Activated gamma-delta T cell treated with anti-CD3 and anti-CD28 coated beads, Interleukin-2, amount 50 U/mL, for 16 hours (primary cell): ENCODE measurements around the gene TP53AIP1.
"Not testable (repeated sequence)": the region's sequence is repeated elsewhere in the genome, so short reads cannot be mapped to it uniquely, and the experiment has no call there.

Experiments
- DNase-seq: peaks from one replicate; pipeline ENCODE4 v3.0.0-alpha.2; 2020; ENCODE audit warnings: low read depth

TP53AIP1 gene

GRCh38 chr11:128926000-128926399 lies 16.7 kb downstream of the TP53AIP1 start:
- no peak for DNase-seq

GRCh38 chr11:128925250-128925600 lies 17.4 kb downstream of the TP53AIP1 start:
- no peak for DNase-seq

DNA sequence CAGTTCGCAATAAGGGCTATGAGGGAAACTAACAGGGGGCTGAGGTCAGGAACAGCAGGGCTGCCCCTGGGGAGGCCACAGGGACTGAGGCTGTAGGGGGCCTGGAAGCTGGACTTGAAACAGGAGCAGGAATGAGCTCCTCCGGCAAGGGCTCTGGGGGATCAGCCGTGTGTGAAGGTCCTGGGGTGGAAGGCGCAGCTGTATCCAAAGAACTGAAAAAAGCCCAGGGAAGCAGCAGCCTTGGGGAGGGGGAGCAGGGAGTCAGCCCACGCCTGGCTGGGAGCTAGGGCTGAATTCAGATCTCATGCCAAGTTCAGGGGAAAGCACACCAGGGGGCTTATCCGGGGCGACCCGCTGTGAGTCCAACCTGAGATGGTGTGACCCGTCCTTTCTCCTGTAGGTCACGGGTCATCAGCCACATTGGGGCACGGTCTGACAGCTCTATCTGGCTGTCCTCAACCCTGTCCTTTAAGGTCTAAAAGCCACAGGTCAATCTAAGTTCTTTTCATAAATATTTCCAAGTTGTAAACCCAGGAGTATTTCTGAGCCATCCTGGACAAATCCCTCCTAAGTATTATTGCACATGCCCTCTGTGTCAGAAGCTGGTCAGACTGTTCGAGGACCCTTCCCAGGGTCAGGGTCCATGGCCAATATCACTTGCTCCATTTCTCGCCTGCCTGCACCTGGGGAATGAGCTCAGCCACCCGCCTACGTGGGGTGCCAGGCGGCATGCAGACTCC lies 18.0 kb downstream of the TP53AIP1 start:
- DNase-seq, result no peak

- no peak for DNase-seq
These were observed 18.6 kb downstream of the TP53AIP1 start for GRCh38 chr11:128924104-128924503.

- DNase-seq, result no peak
These were observed 20.9 kb downstream of the TP53AIP1 start for GRCh38 chr11:128921793-128922192.

DNA sequence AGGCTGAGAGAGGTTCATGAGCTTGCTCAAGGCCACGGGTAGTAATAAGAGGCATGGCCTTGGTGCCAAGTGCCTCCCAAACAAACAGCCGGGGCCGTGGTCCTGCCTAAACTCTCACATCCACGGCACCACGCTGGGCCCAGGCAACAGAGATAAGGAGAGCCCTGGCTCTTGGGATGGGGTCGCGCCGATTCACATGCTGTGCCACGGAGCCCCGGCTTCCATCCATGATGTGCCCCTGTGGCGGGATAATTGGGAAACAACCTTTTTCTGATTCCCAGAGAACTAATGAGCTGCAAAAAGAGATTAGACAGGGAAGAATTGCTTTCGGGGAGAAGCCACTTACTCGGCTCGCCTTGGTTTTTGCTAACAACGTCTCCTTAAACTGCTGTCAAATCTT lies 22.0 kb downstream of the TP53AIP1 start:
- no peak for DNase-seq

DNA sequence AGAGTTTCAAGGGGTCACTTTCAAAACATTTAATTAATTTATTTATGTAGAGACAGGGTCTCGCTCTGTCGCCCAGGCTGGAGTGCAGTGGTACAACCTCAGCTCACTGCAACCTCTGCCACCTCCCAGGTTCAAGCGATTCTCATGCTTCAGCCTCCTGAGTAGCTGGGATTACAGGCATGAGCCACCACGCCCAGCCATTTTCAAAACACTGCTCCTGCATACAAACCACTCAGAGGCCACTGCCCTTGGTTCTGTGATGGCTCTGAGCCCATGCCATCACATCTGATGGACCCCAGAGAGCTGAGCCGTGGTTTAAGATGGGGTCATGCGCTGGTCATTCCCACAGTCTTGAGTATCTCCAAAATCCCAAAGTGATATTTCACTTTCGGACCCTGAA lies 23.0 kb downstream of the TP53AIP1 start:
- DNase-seq, result not testable (repeated sequence)

DNA sequence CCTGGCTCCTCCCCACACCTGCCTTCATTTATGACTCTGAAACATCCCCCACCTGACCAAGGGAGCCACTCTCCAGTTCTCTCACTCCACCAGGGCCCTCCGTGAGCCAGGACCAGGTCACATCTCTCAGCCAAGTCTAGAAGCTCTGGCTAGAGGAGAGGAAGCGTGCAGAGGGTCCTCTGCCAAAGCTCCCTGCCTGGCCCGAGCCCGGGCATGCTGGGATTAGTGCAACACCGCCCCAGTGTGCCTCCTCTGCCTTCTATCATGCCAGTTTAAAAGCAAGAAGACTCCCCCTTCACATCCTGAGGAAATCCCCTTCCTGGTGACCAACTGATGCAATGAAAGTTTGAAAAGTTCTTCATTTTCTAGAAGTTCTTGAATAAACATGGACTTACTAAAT lies 23.5 kb downstream of the TP53AIP1 start:
- no peak for DNase-seq

GRCh38 chr11:128917144-128917724 lies 25.4 kb downstream of the TP53AIP1 start:
- DNase-seq, result no peak

DNA sequence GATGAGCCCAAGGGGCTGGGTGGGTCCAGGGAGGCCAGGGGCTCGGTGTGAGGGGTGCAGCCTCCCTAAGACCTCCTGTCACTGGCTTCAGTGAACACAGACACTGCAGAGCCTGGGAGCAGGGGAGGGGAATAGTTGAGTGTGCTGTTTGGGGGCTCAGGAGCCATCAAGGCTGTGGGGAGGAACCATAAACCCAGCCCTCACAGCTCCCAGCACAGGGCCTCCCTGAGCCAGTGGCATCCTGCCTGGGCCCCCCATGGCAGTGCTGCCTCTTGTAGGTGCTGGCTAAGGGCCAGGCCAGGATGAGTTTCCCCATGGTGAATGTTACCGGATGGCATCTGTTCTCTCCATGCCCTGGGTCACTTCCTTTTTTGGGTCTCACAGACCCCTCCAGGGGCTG lies 26.0 kb downstream of the TP53AIP1 start:
- DNase-seq, result no peak

DNA sequence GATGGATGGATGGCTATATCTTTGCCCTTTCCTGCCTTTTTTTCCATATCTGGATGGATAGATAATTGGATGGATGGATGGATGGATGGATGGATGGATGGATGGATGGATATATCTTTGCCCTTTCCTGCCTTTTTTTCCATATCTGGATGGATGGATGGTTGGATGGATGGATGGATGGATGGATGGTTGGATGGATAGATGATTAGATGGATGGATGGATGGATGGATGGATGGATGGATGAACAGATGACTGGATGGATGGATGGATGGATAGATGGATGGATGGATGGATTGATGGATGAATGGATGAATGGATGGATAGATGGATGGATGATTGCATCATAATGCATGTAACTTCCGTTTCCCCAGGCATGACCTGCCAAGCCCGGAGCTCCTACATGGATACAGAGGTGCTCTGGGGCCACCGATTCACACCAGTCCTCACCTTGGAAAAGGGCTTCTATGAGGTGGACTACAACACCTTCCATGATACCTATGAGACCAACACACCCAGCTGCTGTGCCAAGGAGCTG lies 26.6 kb downstream of the TP53AIP1 start:
- DNase-seq, result no peak

- no peak for DNase-seq
These were observed 27.5 kb downstream of the TP53AIP1 start for GRCh38 chr11:128915149-128915521.

DNA sequence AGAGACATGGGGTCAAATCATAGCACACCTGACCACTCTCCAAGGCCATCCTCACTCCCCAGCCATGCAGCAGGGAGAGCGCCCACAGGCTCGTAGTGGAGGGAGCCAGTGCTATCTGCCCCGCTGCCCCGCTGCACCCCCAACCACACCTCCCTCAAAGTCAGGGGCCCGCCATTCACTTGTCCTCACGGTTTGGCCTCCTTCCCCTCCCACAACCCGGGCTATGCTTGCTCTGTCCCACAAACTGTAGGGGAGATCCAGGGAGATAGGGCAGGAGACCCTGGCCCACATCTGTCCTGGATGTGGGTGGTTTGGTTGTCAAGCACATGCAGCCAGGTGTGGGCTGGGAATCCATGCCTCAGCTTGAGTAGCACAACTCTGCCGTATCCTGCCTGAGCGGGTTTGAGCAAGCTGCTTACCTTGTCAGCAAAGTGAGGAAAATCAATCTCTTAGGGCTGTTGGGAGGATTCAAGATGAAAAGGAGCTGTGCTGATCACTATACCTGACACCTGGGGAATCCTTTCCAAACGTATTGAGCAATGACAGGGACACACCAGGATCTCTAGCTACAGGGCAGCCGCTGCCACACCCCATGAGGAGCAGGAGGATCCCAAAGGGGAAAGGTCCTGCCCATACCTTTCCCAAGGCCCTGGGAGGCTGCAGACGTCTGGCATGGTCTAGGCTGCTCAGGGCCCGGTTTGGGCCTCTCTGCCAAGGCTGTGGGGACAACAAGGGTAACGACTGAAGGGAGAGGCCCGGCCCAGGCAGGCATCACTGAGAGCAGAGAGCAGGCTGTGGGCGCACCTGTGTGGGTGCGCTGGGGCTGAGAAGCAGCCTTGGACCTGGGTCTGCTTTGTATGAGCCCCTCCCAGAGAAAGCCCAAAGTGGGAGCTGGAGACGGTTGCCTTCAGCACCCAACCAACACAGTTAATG lies 28.2 kb downstream of the TP53AIP1 start:
- no peak for DNase-seq

DNA sequence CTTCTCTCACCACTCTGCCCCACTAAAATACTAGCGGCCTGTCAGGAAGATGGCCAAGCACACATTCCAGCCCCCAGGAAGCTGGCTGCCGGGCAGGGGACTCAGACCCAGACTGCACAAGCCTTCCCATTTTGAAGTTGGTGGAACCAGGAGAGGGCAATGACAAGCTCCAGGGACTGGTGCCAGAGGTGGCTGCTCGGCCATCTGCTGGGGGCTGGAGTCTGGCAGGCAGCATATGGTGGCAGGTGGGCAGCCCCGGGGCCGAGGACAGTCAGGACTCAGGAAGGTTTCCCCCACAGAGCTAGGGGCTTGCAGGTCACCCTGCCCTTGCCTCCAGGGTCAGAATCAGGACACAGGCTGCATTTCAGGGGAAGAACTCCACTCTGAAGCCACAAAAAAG lies 28.9 kb downstream of the TP53AIP1 start:
- DNase-seq, result no peak

DNA sequence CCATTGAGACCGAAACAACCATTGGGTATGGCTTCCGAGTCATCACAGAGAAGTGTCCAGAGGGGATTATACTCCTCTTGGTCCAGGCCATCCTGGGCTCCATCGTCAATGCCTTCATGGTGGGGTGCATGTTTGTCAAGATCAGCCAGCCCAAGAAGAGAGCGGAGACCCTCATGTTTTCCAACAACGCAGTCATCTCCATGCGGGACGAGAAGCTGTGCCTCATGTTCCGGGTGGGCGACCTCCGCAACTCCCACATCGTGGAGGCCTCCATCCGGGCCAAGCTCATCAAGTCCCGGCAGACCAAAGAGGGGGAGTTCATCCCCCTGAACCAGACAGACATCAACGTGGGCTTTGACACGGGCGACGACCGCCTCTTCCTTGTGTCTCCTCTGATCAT lies 31.0 kb downstream of the TP53AIP1 start:
- no peak for DNase-seq

DNA sequence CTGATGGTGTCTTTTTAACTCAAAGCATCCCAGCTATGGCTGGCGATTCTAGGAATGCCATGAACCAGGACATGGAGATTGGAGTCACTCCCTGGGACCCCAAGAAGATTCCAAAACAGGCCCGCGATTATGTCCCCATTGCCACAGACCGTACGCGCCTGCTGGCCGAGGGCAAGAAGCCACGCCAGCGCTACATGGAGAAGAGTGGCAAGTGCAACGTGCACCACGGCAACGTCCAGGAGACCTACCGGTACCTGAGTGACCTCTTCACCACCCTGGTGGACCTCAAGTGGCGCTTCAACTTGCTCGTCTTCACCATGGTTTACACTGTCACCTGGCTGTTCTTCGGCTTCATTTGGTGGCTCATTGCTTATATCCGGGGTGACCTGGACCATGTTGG lies 31.4 kb downstream of the TP53AIP1 start:
- DNase-seq, result no peak

- DNase-seq, result no peak
These were observed 32.1 kb downstream of the TP53AIP1 start for GRCh38 chr11:128910576-128910975.

- DNase-seq, result no peak
These were observed 33.1 kb downstream of the TP53AIP1 start for GRCh38 chr11:128909438-128910125.

GRCh38 chr11:128908391-128909246 lies 34.1 kb downstream of the TP53AIP1 start:
- no peak for DNase-seq

- no peak for DNase-seq
These were observed 35.1 kb downstream of the TP53AIP1 start for GRCh38 chr11:128907585-128907984.
